IPS DF 6.9 (cell line): Measurements from ENCODE around the gene VPS37D.
A peak's percentile ranks its signal among the peaks of the same experiment; 100 is the strongest.
"Not testable (repeated sequence)": the region's sequence is repeated elsewhere in the genome, so short reads cannot be mapped to it uniquely, and the experiment has no call there.

ENCODE experiments used
- DNase-seq: peaks from one replicate; pipeline ENCODE4 v3.0.0-alpha.2; 2013; ENCODE audit warnings: low read depth, low spot score
- H3K27ac ChIP-seq: one replicate; pipeline ENCODE4 v1.5.1; 2013; ENCODE audit warnings: low read length, control low read depth
- H3K27me3 ChIP-seq: 2 replicates; pipeline ENCODE4 v1.6.1; 2013; ENCODE audit warnings: mild to moderate bottlenecking, low read length; ENCODE audit not compliant: control insufficient read depth, insufficient read depth
- H3K36me3 ChIP-seq: 2 replicates; pipeline ENCODE4 v1.6.1; 2013; ENCODE audit warnings: low read length; ENCODE audit not compliant: control insufficient read depth, insufficient read depth
- H3K4me1 ChIP-seq: 2 replicates; pipeline ENCODE4 v1.6.1; 2013; ENCODE audit warnings: low read length; ENCODE audit not compliant: control insufficient read depth, insufficient read depth
- H3K4me3 ChIP-seq: 2 replicates; pipeline ENCODE4 v1.5.1; 2013; ENCODE audit warnings: mild to moderate bottlenecking, low read length
- H3K9me3 ChIP-seq: 2 replicates; pipeline ENCODE4 v1.6.1; 2013; ENCODE audit warnings: low read length, inconsistent platforms; ENCODE audit not compliant: control insufficient read depth, insufficient read depth
- WGBS: extraction: QIAGEN DNeasy Blood & Tissue Kit; methylation state at CpG from one replicate; pipeline ENCODE4 v1.1.7; 2013; ENCODE audit warnings: mixed read lengths, missing lambda C conversion rate; ENCODE audit not compliant: insufficient read length, insufficient coverage; 5-methylcytosine and 5-hydroxymethylcytosine counted together

VPS37D gene

DNA sequence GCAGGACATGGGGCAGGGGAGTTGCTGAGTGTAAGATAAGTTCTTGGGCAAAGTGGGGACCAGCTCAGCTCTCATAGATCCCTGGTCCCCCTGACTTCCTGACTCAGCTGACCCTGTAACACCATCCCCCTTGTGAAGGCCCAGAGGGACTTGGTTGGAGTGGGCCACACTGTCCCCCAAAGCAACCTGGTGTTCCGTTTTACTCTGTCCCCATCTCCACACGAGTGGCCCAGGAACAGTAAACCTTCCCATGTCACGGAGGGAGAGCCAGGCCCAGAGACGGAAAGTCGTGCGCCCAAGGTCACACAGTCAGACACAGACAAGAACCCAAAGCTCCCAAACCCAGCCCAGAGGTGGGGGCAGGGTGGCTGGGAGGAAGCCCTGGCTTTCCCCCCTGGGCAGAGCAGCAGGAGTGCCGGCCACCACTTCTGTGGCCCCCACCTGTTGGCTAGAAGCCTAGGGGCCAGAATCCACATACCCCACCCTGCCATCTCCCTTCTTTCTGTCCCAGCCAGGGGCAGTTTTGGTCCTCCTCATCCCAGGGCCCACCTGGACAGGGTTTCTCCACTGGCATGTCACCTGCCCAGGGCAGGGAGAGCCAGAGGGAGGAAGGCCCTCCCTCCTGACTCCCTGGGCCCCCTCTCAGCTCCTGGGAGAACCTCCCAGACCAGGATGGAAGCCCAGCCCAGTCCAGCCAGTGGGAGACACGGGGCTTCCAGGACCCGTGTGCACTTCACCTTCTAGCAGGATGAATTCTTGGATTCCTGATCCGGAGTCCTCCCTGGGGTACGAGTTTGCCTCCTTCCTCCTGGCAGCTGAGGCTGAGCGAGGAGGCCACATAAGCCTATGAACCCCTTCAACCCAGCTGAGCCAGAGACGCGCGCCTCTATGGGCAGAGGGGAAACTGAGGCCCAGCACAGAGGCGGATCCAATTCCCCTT lies 20.6 kb upstream of the VPS37D start:
- DNase-seq: no peak
- H3K4me1 ChIP-seq: 0 out of 2 replicates have a peak, but pooled peaks cover 1% of the 10 kb centered on the region

DNA sequence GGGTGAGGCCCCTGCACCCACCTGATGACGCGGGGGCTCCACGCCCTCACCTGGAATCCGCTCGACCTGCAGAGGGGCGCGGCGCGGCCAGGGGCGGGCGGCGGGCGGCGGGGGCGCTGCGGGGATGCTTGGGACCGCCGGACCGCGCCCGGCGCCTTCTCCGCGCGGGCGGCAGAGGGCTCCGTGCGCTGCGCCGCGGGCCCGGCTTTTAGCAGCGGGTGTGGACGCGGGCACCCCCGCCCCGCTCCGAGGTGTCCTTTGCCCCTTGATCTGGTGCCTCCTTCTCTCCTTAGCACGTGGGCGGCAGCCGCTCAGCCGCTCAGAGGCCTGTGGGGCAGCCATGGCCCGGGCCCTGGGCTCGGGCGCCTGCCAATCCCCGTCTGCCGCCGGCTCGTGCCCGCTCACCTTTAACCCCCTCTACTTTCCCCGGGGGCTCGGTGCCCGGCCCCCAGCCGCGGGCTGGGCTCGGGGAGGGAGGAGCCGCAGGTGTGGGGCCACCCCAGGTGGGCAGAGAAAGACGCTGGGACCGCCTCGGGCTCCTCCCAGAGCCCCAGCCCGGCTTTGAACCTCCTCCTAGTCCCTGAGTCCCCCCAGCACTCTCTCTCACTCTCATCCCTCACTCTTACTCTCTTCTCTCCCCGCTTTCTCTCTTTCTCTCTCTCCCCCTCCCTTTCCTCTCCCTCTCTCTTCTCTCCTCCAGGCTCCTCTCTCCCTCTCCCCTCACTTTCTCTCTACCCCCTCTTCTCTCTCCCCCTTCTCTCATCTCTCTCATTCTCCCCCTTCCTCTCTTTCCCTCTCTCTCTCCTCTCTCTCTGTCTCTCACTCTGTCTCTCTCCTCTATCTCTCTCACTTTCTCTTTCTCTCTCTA lies 19.7 kb upstream of the VPS37D start:
- no peak for DNase-seq
- 100% methylated on average over 1 of the region's 62 CpGs for WGBS
- Histone ChIP-seq H3K27me3 (peaks cover 5% of the 10 kb centered on the region; the same call in 1 of the 2 replicates), H3K36me3 (no peaks in the 10 kb centered on the region), H3K9me3 (no peaks in the 10 kb centered on the region), H3K4me1 (0 out of 2 replicates have a peak, but pooled peaks cover 1% of the 10 kb centered on the region), H3K27ac (no peak overlapping the region), H3K4me3 (peak overlapping the region; percentile 39; the same call in 1 of the 2 replicates)

More for the DNA sequence above, 20.6 kb upstream of the VPS37D start:
- WGBS: no CpG with 5 or more reads among the region's 16 CpGs
- Histone ChIP-seq H3K36me3 (no peaks in the 10 kb centered on the region), H3K27ac (no peak overlapping the region), H3K9me3 (no peaks in the 10 kb centered on the region), H3K27me3 (peaks cover 5% of the 10 kb centered on the region; the same call in 1 of the 2 replicates), H3K4me3 (peak overlapping the region; percentile 22; the same call in 1 of the 2 replicates)

DNA sequence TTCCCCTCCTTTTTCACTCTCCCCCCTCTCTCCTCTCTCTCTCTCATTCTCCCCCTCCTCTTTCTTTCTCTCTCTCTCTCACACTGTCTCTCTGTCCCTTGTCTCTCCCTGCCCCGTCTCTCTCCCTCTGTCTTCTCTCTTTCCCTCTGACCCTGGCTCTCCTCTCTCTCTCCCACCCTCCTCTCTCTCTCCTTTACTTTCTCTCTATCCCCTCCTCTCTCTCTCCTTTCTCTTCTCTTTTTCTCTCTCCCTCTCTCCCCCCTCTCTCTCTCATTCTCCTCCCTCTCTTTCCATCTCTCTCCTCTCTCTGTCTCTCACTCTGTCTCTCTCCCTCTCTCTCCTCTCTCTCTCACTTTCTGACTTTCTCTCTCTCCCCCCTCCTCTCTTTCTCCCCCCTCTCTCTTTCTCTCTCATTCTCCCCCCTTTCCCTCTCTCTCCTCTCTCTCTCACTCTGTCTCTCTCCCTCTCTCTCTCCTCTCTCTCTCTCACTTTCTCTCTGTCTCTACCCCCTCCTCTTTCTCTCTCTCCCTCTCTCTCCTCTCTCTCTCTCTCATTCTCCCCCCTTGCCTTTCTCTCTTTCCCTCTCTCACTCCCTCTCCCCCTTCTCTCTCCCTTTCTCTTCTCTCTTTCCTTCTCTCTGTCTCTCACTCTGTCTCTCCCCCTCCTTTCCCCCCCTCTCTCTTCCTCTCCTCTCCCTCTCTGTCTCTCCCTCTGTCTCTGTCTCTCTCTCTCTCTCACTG lies 18.9 kb upstream of the VPS37D start:
- no peak overlapping the region for H3K4me3 ChIP-seq
- no CpG with 5 or more reads among the region's 1 CpG for WGBS
- no peaks in the 10 kb centered on the region for H3K36me3 ChIP-seq
- 0 out of 2 replicates have a peak, but pooled peaks cover 1% of the 10 kb centered on the region for H3K4me1 ChIP-seq
- DNase-seq: no peak
- no peak overlapping the region for H3K27ac ChIP-seq
- H3K27me3 ChIP-seq: peaks cover 5% of the 10 kb centered on the region; the same call in 1 of the 2 replicates
- H3K9me3 ChIP-seq: no peaks in the 10 kb centered on the region

DNA sequence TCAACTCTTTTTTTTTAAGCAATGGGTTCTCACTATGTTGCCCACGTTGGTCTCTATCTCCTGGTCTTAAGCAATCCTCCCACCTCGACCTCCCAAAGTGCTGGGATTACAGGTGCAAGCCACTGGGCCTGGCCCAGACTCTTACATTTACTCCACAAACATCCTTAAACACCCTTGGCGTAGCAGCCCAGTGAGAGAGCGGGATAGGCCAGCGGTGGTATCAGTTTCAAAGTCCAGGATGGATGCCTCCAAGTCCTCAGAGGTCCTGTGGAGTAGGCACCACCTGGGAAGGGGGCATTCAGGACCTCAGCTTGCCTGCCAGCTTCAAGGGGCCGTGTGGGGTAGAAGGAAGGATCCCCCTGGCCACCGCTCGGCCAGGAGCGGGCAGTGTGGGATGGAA lies 18.1 kb upstream of the VPS37D start:
- Histone ChIP-seq H3K27me3 (peaks cover 5% of the 10 kb centered on the region; the same call in 1 of the 2 replicates), H3K9me3 (no peaks in the 10 kb centered on the region), H3K27ac (no peak overlapping the region), H3K4me3 (no peak overlapping the region), H3K4me1 (0 out of 2 replicates have a peak, but pooled peaks cover 1% of the 10 kb centered on the region), H3K36me3 (no peaks in the 10 kb centered on the region)
- DNase-seq: no peak
- no CpG with 5 or more reads among the region's 9 CpGs for WGBS

DNA sequence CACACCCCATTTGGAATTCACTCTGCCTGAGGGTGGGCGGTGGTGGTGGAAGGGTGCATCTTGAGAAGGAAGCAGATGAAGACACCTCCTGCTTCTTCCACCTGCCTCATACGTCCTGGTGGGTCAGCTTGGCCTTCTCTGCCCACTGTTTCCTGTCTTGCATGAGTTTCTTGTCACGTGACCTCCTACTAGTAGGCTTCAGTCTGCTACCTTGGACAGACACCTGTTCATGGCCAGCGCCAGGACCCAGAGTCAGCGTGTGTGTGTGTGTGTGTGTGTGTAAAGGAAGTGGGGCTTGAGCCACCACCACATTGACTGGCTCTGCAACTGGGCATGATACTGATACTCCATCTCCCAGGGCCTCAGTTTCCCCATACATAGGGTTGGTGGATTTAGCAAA lies 17.1 kb upstream of the VPS37D start:
- H3K4me1 ChIP-seq: 0 out of 2 replicates have a peak, but pooled peaks cover 1% of the 10 kb centered on the region
- H3K9me3 ChIP-seq: no peaks in the 10 kb centered on the region
- no CpG with 5 or more reads among the region's 5 CpGs for WGBS
- H3K27ac ChIP-seq: no peak overlapping the region
- peaks cover 5% of the 10 kb centered on the region; the same call in 1 of the 2 replicates for H3K27me3 ChIP-seq
- no peaks in the 10 kb centered on the region for H3K36me3 ChIP-seq
- DNase-seq: no peak
- H3K4me3 ChIP-seq: no peak overlapping the region

DNA sequence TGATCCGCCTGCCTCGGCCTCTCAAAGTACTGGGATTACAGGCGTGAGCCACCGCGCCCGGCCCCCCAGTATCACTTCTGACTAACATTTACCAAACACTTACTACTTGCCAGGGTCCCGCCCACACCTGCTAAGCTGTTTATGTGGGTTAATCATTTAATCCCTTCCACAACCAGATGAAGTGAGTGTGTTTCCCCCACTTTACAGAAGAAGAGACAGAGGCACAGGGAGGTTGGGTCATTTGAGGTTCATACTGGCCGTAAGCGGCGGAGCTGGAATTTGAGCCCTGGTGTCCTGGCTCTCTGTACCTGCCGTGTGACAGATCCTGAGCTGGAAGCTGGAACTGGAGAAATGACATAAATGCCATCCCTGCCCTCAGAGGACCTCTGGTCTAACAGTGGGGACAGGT lies 15.1 kb upstream of the VPS37D start:
- no CpG with 5 or more reads among the region's 11 CpGs for WGBS
- Histone ChIP-seq H3K27ac (no peak overlapping the region), H3K4me1 (0 out of 2 replicates have a peak, but pooled peaks cover 1% of the 10 kb centered on the region), H3K9me3 (no peaks in the 10 kb centered on the region), H3K4me3 (no peak overlapping the region), H3K27me3 (peaks cover 5% of the 10 kb centered on the region; the same call in 1 of the 2 replicates), H3K36me3 (no peaks in the 10 kb centered on the region)
- DNase-seq: no peak

DNA sequence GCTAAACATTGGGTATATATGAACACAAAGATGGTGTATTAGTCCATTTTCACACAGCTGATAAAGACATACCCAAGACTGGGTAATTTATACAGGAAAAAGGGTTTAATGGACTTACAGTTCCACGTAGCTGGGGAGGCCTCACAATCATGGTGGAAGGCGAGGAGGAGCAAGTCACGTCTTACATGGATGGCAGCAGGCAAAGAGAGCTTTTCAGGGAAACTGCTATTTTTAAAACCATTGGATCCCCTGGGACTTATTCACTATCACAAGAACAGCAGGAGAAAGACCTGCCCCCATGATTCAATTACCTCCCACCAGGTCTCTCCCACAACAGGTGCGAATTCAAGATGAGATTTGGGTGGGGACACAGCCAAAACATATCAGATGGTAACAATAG lies 12.3 kb upstream of the VPS37D start:
- not testable (repeated sequence) for H3K27me3 ChIP-seq, H3K36me3 ChIP-seq, H3K4me3 ChIP-seq, H3K4me1 ChIP-seq, H3K27ac ChIP-seq, DNase-seq, H3K9me3 ChIP-seq
- WGBS: no CpG with 5 or more reads among the region's 4 CpGs

DNA sequence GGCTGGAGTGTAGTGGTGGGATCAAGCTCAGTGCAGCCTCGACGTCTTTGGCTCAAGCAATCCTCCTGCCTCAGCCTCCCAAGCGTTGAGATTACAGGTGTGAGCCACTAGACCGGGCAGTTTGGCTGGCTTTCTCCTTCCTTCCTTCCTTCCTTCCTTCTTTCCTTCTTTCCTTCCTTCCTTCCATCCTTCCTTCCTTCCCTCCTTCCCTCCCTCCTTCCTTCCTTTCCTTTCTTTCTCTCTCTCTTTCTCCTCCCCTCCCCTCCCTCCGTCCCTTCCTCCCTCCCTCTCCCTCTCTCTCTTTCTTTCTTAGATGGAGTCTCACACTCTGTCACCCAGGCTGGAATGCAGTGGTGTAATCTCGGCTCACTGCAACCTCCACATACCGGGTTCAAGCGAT lies 7.6 kb upstream of the VPS37D start:
- Histone ChIP-seq H3K27me3 (no peaks in the 10 kb centered on the region), H3K4me1 (peaks cover 2% of the 10 kb centered on the region; the same call in 1 of the 2 replicates), H3K9me3 (no peaks in the 10 kb centered on the region), H3K27ac (no peak overlapping the region), H3K4me3 (no peak overlapping the region), H3K36me3 (no peaks in the 10 kb centered on the region)
- WGBS: no CpG with 5 or more reads among the region's 8 CpGs
- no peak for DNase-seq

DNA sequence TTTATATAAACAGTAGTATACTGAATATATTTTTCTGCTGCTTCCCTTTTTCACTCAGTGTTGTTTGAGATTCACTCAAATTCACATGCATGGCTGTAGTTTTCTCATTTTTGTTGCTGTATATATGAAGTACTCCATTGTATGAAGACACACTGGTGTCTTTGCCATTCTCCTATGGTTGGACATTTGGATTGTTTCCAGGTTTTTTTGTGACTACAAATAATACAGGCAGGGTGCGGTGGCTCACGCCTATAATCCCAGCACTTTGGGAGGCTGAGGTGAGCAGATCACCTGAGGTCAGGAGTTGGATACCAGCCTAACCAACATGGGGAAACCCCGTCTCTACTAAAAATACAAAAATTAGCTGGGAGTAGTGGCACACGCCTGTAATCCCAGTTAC lies 7.0 kb upstream of the VPS37D start:
- not testable (repeated sequence) for H3K4me3 ChIP-seq, H3K36me3 ChIP-seq, H3K9me3 ChIP-seq, H3K27ac ChIP-seq, H3K27me3 ChIP-seq, DNase-seq, H3K4me1 ChIP-seq
- WGBS: no CpG with 5 or more reads among the region's 4 CpGs

DNA sequence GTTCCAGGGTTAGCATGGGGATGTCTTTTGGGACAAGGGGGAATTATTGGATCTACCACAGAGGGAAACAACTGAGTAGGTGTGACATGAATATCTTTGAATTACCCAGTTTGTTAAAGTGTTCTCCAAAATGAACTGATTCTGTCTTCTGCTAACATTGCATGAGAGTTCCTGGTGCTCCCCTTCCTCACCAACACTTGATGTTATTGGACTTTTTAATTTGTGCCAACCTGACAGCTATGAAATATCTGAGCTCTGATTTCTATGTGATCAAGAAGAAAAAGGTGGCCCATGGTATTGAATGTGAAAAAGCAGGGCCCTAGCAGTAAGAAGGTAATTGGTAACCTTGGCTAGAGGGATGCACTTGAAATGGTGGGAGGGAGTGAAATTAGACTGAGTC lies 4.6 kb upstream of the VPS37D start:
- Histone ChIP-seq H3K4me3 (no peak overlapping the region), H3K9me3 (no peaks in the 10 kb centered on the region), H3K27ac (no peak overlapping the region), H3K4me1 (peaks cover 2% of the 10 kb centered on the region; the same call in 1 of the 2 replicates), H3K36me3 (no peaks in the 10 kb centered on the region), H3K27me3 (no peaks in the 10 kb centered on the region)
- no peak for DNase-seq
